HG03139 (cell line): ENCODE results near the gene NIF3L1.
A peak's percentile ranks its signal among the peaks of the same experiment; 100 is the strongest.

Experiments
- ATAC-seq: cut with Tn5 transposase; IDR thresholded peaks from one replicate; pipeline ENCODE4 v1.9.1; 2021; ENCODE audit not compliant: unreplicated experiment

NIF3L1 gene, protein sequence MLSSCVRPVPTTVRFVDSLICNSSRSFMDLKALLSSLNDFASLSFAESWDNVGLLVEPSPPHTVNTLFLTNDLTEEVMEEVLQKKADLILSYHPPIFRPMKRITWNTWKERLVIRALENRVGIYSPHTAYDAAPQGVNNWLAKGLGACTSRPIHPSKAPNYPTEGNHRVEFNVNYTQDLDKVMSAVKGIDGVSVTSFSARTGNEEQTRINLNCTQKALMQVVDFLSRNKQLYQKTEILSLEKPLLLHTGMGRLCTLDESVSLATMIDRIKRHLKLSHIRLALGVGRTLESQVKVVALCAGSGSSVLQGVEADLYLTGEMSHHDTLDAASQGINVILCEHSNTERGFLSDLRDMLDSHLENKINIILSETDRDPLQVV

DNA sequence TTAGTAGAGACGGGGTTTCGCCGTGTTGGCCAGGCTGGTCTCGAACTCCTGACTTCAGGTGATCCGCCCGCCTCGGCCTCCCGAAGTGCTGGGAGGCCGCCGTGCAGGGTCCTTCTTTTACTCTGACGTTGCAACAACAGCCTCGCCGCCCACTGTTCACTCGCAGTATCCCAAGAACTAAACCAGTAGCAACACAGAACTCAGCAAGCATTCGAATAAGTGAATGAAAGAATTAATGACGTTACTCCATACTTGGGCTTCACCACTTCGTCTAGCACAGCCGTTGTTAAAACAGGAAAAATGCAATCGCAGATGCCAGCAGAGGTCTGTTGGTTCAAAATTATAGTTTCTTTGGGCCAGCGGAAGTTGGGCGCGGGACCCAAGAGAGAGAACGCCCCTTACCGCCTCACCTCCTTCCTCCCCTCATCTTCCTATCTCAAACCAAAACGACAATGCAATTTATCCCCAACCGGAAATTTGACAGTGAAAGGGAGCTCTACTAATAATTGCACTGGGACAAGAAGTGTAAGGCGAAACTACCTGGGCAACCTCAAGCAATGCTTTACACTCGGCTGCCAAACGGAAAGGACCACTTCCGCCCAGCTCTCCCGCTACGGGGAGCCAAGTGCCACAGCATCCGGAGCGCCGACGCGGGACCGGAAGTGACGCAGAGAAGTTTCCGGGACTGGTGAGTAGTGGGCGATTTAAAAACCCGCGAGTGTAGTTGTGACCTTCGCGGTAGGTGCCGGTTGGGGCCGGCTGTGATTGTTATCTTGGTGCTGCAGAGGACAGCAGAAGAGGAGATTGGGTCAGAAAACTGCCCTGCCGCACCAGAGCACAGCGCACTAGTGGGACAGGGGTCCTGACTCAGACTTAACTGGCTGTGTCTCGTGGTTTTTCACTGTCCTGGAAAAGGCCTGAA lies at the start of gene NIF3L1, which contains the start of gene PPIL3:
Gene NIF3L1 (plus strand): TSS at position 668 of the 922 bp plus-strand sequence. CDS start 2,573 bp downstream, outside the sequence.
Gene PPIL3 (minus strand): TSS at position 374 of the 922 bp plus-strand sequence. CDS start 1,462 bp downstream, outside the sequence.
- ATAC-seq, result peak; percentile 89

DNA sequence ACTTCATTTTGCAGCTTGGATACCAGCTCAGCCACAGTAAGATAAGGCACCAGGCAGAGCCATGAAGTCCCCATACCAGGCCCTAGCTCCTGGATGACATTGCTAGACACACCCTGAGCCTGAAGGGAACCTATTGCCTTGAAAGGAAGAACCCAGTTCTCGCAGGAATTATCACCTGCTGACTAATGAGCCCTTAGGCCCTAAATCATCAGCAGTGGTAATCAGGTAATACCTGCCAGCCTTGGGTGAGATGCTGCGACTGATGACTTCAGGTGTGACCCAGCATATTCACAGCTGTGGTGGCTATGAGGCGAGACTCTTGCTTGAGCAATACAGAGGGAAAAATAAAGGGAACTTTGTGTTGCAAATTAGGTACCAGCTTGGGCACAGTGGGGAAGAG lies 49.7 kb upstream of the NIF3L1 start:
- no peak for ATAC-seq

DNA sequence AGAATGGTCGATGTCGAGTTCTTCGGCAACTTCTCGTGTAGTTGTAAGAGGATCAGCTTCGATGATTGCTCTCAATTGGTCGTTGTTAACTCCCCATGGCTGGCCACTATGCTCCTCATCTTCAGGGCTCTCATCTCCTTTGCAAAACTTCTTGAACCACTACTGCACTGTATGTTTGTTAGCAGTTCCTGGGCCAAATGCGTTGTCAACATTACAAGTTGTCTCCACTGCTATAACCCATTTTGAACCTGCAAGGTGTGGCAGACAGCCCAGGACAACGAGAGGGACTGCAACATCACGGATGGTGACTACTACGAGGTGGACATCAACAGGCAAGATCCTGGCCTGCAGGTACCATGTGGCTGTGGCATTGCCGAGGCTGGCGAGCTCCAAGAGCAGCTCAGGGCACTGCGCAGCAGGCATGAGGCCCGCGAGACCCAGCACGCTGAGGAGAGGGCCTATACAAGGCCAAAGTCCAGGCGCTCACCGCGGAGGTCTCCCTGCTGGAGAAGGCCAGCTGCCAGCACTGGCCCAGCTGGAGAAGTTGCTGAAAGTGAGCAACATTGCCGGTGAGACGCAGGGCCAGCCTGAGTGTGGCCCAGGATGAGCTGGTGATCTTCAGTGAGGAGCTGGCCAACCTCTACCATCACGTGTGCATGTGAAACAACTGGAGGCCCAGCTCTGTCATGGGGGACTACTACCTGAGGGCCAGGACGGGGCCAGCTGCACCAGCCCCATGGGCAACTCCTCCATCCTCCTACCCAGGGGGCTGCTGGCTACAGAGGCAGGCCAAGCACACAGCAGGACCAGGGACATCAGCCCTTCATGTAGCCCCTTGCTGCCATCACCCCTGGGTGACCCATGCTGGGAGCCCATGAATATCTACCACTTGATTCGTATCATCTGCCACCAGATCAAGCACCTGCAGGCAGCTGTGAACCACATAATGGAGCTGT lies 44.9 kb upstream of the NIF3L1 start:
- ATAC-seq, result no peak

DNA sequence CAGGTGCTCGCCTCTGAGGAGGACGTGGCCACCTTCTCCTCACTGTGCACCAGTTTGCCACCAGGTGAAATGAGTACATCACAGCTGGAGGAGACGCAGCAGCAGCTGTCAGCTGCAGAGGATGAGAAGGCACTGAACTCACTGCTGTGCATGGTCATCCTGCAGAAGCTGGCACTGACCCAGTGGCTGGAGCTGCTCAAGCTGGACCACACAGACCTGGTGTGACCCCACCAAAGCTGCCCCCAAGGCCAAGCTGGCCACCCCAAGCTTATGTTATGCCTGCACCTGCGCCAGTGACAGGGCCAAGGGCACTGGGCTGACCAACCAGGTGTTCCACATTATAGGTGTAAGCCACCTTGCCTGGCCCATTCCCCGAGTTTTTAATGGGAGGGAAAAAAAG lies 44.0 kb upstream of the NIF3L1 start:
- ATAC-seq, result no peak

DNA sequence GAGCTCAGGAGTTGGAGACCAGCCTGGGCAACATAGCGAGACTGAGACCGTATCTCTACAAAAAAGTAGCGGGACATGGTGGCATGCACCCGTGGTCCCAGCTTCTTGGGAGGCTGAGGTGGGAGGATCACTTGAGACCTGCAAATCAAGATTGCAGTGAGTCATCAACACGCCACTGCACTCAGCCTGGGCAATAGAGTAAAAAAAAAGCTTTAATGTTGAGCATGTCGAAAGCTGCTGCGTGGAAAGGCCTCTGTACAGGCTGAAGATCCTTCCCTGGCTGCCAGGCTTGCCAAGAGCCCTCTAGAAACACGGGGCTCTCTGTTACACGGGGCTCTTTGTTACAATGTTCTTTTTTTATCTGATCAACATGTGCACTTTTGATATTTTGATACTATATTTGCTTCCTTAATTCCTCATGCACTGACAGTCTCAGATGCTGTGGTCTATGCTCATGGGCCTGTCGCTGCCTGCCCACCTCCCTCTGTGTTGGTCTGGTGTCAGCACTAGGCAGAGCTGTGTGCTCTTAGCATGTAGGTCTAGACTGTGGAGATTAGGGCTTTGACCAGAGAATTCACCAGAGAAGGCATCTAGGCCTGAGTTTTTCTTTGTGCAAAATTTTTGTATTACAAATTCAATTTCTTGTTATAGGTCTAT lies 43.4 kb upstream of the NIF3L1 start:
- ATAC-seq, result no peak

DNA sequence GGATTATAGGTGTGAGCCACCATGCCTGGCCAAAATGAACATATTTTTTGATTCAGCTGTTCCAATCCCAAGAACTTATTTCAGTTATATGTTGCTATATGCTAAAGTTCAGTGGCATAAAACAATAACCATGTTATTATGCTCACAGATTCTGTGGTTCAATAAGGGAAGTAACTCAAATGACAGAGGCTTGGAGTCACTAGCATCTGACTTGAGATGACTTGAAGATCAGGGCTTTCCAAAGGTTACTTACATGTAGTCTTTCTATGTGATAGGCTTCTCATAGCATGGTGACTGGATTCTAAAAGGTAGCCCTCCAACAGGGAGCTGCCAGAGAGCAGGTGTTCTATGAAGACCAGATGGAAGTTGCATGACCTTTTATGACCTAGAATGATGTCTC lies 41.9 kb upstream of the NIF3L1 start:
- no peak for ATAC-seq

DNA sequence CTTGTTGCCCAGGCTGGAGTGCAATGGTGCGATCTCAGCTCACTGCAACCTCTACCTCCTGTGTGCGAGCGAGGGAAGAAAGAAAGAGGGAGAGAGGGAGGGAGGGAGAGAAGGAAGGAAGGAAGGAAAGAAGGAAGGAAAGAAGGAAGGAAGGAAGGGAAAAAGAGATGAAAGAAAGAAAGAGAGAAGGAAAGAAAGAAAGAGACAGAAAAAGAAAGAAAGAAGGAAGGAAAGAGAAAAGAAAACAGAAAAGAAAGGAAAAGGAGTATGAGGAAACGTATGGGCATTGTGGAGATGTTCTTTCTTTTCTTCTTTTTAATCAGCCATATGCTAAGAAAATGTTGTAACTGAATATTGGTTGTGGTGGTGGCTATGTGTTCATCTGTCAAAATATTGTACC lies 41.2 kb upstream of the NIF3L1 start:
- ATAC-seq, result no peak

DNA sequence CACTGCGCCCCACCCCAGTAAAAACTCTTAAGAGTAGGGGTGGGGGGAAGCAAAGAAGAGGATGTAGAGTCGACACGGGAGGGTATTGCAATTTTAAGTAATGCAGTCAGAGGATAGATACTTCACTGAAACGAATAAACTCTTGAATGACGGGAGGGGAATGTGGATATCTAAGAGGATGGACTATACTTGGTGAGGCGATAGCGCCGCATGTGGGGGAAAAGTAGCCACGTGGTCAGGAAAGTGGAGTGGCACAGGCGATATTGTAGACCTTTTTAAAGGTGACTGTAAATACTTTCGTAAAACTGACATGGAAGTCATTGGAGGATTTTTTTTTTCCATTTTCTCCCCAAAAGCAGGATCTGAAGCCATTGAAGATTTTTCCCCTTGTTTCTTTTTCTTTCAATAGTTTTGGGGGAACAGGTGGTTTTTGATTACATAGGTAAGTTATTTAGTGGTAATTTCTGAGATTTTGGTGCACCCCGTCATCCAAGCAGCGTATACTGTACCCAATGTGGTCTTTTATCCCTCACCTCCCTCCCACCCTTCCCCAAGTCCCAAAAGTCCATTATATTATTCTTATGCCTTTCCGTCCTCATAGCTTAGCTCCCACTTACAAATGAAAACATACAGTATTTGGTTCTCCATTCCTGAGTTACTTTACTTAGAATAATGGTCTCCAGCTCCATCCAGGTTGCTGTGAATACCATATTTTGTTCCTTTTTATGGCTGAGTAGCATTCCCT lies 38.5 kb upstream of the NIF3L1 start:
- ATAC-seq, result no peak

DNA sequence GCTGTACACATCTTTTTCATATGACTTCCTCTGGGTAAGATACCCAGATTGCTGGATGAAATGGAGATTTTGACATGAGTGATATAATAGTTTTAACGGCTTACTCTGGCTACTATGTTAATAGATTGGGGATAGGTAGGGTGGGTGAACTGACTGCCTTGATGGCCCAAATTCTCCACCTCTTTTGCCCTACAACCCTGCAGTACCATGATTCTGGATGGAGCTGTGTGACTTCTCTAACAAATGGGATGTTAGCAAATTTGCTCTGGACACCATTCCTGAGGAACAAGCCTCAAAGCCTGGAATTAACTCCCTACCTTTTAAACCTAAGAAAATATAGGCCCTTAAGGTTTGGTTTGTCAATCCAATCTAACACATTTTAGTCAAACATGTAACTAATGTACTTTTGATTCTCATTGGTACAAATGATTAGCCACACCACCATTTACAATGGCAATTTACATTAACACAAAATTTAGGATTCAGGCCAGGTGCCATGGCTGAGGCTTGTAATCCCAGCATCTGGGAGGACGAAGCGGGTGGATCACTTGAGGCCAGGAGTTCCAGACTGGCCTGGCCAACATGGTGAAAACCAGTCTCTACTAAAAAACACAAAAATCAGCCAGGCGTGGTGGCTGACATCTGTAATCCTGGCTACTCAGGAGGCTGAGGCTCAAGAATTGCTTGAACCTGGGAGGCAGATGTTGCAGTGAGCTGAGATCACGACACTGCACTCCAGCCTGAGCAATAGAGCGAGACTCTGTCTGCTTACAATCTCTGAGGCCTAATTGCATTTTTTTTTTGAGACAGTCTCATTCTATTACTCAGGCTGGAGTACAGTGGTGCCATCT lies 37.5 kb upstream of the NIF3L1 start:
- no peak for ATAC-seq

DNA sequence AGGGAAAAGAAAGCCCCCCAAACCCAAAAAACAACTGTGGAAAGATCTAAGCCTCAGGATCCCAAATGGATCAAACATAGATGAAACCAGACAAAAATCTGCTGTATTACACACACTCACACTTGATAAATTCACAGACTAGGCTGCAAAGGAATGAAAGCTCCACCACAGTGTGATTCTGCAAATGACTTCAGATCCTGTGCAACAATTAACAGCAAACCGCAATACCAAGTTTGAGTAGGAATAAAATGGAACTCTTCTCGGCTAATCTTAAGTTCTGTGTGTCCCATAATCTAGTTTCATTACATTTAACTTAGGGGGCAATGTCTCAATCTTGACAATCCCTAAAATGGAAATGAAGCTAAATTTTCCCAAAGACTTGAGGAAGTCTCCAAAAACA lies 36.6 kb upstream of the NIF3L1 start:
- ATAC-seq, result no peak

DNA sequence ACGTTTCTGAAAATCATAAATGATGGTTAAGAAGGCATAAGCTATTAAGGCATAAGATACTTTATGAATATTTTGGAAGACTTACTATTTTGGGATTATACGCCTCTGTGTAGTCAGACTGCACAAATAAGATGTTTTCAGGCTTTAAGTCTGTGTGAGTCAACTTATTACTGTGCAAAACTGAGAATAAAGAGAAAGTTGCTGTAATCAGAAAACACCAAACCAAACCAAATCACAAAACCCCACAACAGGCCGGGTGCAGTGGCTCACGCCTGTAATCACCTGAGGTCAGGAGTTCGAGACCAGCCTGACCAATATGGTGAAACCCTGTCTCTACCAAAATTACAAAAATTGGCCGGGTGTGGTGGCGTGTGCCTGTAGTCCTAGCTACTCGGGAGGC lies 32.4 kb upstream of the NIF3L1 start:
- no peak for ATAC-seq

DNA sequence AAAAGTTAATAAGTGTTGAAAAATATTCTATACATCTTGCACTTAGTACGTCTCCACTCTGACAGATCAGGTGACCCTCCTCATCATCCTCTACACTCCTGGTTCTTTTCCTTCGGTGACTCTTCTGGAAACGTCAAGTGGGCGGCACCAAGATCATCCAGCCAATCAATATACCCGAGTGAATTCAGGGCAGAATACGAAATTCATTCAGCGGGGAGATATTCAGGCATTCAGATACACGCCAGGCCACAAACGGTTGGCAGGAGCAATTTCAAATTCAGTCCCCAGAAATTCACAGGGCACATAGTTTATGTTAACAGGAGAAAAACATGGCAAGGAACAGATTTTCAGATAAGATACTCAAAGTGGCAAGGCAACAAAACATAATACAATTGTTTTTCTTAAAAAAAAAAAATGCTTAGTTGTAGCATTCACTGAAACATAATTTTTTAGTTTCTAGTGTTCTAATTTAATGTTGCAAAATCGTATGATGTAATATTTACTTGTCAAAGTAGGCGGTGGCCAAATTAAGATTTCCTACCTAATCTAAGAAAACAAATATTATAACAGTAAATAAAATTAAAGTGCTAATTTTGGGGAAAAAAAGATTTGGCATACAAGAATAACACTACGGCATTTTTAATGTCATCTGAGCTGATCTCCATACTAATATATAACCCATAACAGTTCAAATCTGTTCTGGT lies 28.9 kb upstream of the NIF3L1 start:
- ATAC-seq, result no peak

DNA sequence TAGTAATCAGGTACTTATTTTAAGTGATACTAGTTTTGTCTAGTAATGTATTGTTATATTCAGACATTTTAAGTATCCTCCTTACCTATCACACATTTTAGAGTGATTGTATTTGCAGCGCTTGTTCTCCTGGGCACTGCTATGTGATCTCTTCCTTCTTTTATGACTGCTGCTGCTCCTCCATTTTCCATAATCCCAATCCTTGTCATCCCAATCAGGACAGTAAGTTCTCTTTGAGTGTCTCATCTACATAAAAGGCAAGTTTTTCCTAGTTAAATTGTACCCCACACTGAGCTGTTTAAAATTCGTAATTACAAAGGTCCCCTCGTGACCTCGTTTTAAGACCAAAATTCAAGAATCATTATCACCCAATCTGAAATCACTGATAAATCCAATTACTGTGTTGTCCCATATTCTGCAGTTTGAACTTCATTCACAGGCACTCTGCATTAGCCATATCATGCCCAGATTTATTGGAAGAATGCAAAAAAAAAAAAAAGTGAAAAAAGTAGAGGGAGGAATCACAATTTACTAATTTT lies 27.5 kb upstream of the NIF3L1 start:
- ATAC-seq, result no peak

DNA sequence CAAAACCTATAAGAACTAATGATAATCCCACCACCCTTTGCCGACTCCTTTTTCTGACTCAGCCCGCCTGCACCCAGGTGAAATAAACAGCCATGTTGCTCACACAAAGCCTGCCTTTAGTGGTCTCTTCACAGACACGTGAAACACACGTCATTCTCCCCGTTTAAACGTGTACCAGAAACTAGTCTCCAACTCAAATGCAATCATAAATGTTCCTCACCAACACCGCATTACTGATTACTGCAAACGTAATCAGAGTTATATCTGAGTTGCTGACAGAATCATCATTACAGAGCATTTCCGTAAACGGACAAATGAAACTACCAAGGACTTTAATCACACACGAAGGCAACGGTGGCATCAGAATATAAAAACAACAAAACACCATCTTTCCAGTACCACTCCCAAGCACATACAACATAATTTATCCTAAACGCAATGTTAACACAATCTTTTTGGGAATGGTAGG lies 26.6 kb upstream of the NIF3L1 start:
- ATAC-seq, result no peak

DNA sequence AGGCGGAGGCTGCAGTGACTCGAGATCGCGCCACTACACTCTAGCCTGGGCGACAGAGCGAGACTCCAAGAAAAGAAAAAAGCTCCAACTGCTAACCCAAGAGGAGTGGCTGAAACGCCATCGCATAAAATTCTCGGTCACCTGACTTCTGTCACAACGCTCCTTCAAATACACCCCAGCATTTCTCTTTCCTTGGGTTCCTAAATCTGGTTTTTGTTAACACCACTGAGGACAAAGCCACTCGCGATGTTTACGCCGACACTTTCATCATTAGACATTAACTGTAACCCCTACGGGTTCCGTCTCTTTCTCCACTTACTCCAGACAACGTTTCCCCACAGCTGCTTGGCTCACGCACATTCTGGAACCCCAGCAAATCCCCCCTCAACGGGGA lies 25.4 kb upstream of the NIF3L1 start:
- ATAC-seq, result no peak

DNA sequence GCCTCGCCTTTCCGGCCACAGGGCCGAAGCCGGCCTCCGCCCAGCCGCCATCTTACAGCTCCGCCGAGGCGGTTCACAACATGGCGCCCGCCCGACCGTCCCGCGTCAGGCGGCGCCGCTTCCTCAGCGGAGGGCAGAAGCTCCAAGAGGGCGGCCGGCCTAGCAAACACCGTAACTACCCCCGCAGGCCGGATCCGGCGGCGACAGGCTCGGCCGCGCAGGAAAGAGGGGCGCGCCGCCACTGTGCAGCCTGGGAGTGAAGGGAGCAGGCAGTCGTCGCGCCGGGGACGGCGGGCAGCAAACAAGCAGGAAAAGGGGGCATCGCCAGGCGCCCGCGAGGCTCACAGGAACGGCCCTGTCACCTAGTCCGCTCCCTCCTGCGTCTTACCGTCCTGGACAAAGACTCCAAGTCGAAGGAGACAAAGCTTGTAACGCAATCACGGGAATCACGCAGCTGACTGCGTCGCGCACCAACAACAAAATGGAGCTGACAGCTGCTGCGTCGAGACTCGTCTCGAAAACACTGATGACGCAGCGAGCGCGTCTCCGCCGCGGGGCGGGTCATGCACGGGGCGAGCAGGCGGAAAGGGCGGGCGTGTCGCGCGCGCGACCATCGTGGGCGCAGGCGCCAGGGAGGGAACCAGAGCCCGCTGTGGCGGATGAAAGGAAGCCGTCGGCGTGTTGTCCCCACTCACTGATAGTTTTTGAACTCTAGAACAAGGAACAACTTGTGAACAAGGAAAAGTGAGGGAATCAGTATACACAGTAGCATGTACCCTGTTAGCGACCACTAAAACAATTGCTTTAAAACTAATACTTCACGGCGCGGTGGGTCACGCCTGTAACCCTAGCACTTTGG lies 24.8 kb upstream of the NIF3L1 start, which contains the start of gene CLK1:
Gene CLK1 (minus strand): TSS at position 483 of the 859 bp plus-strand sequence. CDS start 2,796 bp downstream, outside the sequence.
- ATAC-seq, result peak; percentile 80

DNA sequence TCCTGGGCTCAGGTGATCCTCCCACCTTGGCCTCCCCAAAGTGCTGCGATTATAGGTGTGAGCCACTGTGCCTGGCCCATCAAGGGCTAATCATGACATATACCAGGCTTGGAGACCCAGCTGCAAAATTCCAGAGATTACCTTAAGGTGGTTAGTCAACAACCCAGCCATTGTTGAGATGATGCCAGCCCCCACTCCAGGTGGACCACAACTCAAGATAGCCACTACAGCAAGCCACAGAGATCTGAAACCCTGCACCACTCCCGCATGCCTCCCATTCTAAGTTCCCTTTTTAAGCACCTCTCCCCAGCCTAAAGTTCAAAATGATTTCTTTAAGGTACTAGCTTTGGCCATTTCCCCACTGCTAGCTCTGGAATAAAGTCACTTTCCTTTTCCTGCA lies 20.2 kb upstream of the NIF3L1 start:
- ATAC-seq, result no peak
